Head of caudate nucleus (tissue), 42 donors: ENCODE results near the gene FRAS1.

ENCODE experiments used
- DNase-seq, 42 donors: peaks; one replicate each; pipeline versions ENCODE4 v3.0.0 to v3.0.0-alpha.2; 2020 to 2021; ENCODE audit warnings: mixed read lengths in 7 of 42
- intact Hi-C: fragments of 100-400 bp; cut with DNase I; formaldehyde crosslinking; loops from one replicate; pipeline ENCODE4 v1.15.0; 2022

Gene FRAS1

DNA sequence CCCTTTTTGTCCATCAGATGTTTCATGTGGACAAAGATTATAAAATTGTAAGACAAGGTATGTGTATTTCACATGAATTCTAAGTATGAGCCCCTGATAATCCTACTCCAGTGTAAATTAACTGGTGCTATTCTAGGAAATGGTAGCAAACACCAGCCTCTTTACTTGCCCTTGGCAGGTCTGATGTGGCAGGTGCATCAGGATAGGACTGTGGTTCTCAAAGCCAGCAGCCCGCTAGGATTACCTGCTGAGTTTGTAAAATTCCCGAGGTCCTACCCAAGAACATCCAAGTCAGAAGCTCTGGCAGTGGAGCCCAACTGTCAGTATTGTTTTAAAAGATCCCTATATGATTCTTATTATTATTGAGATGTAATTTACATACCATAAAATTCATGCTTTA lies 320.4 kb downstream of the FRAS1 start:
- intact Hi-C loops: no loop called here

DNA sequence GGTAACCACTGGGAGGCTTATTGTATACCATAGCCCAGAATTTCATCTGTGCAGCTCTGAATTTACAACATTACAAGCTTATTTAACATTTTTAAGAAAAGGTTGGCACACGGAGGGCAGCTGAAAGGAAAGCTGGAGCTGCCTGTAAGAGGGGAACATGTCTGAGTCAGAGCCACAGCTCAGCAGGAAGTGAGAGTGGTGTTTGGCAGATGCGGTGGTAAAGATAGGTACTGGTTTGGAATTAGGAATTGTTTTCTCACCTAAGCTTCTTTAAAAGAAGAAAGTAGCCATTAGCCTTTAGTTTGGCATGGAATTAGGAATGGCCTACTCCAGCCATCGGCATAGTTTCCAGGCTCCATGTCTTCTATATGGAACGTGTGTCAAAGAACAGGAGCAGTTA lies 321.9 kb downstream of the FRAS1 start:
- intact Hi-C loops: no loop called here
- DNase-seq: no peak

More for the DNA sequence above, 320.4 kb downstream of the FRAS1 start:
- DNase-seq: no peak

DNA sequence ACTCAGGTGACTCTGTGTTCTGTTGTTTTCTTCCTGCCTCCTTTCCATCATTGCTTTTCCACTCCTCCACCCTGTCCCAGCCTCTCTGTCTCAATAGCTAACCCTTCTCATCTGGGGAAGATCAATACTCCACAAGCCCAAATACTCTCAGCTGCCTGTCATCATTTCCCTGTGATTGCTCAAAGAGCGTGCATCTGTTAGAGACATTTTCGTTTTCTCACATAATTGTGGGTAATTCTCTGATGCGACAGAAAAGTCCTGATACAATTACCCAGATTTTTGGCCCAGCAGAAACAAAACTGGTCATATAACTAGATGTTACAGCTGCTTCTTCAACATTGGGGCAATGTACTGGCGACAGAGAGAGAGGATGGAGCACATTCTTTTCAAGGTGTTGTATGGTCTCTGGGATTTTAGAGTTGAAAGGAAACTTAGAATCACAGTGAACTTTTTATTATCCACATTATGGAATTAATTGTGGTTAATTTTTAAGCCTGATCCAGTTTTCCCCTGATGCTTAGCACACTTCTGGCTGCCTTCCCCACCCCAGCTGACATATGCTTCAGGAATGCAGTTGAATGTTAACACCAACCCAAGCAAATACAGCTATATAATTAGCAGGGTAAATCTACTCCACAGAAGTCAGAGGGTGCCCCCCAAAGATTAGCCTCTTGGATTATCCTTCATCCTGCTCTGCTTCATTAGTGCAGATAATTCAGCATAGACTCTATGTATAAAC lies 323.0 kb downstream of the FRAS1 start:
- intact Hi-C loops: no loop called here
- no peak for DNase-seq

DNA sequence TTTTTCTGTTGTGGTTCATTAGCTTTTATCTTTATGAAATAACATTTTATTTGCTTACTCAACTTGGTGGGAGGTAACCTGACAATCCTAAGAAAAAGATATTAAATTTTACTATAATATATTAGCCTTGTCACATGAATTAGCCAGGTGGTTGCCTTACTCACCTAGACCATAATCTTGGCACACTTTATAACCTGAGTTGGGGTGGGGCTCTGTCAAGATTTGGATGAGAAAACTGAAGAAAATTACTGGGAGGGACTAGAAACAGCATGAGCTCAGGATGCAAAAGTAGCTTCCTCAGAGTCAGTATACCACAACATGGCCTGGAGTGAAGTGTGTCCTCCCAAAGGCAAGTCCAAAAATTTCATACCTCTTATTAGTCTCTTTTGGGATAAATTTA lies 329.6 kb downstream of the FRAS1 start:
- intact Hi-C loops: no loop called here
- DNase-seq: no peak

DNA sequence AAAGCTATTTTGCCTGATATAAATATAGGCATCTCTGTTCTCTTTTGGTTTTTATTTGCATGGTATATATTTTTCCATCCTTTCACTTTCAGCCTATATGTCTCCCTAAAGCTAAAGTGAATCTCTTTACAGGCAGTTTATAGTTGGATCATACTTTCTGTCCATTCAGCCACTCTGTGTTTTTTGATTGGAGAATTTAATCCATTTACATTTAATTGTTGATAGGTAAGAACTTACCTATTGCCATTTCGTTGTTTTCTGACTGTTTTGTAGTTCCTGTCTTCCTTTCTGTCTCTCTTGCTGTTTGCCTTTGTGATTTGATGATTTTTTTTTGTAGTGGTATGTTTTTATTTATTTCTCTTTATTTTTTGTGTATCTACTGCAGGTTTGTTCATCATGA lies 338.5 kb downstream of the FRAS1 start:
- no peak for DNase-seq
- intact Hi-C loops: no loop called here

DNA sequence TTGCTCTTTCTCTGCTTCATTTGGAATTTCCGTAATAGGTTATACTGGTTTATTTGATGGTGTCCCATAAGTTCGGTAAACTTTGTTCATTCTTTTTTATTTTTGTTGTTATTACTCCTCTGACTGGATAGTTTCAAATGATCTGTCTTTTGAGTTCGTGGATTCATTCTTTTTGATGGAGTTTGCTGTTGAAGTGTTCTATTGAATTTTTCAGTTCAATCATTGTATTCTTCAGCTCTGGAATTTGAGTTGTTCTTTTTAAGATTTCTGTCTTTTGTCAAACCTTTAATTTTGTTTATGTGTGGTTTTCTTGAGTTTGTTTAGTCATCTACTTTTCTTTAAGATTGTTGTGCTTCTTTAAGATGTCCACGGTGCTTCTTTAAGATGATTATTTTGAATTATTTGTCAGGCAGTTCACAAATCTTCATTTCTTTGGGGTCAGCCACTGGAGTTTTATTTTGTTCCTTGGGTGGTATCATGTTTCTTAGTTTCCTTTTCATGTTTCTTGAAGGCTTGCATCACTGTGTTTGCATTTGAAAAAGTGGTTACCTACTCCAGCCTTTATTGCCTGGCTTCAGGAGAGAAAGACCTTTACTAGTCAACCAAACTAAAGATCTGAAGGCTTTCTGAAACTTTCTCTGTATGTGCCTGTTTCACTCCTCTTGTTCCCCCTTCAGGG lies 339.6 kb downstream of the FRAS1 start:
- intact Hi-C loops: no loop called here
- no peak for DNase-seq

DNA sequence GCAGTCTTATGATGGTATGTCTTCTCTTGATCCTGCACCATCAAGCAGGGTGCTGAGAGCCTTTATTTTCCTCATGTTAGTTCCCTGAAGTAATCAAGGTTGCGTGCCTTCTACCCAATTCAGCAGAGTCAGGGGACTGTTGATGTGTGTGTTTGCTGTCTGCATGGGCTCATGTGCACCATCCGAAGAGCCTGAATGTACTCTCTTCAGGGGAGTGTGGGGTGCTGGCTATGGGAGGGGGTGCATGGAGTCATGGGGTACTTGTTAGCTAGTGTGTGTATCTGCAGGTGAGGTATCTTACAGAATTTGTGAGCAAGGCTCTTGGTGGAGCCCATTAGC lies 340.1 kb downstream of the FRAS1 start:
- no peak for DNase-seq
- intact Hi-C loops: no loop called here

DNA sequence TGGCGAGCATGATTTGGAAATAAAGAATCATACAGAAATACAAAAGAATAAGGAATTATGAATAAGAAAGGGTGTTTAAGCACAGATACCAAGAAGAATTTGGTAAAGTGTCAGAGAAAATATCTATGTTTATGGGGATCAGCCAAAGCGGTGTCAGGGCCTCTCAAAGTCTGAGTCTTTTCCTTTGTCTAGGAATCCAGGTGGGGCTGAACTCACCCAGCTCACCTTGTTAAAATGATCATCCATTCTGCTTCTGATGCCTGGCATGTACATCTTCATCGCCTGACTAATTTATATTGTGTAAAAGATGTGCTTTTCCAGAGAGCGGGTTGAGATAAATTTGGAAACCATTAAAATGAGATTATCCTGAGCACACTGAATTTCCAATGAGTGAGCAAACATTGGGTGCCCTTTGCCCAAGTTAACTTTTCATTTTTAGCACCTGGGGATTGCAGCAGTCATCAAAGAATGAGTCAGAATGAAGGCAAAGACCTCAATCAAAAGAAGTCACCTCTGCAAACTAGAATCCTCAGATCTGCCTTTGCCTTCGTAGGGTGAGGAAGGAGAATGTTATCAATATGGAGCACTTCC lies 352.6 kb downstream of the FRAS1 start:
- DNase-seq: peak in 6 of 42 donors; percentile 13 to 63 (median 37)
- intact Hi-C loops: no loop called here

DNA sequence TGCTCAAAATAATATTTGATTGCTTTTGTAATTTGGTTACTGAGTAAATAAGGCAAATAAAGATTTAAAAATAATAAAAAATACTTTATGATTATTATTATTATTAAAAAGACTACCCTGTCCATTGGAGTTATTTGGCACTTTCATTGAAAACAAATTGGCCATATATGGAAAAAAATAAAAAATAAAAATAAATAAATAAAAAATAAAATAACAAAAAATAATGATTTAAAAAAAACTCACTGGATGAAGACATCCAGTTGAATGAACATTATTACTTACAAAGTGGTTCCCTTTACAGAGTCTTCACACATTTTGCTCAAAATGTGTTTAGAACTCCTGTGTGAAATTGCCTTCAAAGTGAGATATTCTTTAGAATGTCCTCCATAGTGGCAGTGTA lies 353.1 kb downstream of the FRAS1 start:
- intact Hi-C loops: no loop called here
- DNase-seq: no peak

DNA sequence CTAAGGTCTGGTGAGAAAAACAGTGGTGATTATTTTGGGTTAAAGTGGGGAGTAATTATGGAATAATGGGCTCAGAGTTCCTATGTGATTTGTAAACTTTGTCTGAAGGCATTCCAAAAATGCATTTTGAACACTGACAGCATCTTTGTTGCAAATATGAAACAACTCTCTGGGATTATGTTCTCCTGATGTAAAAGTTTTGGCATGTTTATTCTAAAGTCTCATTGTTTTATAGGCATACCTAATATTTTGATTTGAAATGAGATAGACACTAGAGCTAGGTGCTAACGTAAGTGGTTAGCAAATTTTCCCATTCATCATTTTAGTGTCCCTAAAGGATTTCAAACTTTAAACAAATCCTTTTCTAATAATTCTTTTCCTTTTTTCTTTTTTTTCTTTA lies 353.6 kb downstream of the FRAS1 start:
- intact Hi-C loops: no loop called here
- DNase-seq: no peak

DNA sequence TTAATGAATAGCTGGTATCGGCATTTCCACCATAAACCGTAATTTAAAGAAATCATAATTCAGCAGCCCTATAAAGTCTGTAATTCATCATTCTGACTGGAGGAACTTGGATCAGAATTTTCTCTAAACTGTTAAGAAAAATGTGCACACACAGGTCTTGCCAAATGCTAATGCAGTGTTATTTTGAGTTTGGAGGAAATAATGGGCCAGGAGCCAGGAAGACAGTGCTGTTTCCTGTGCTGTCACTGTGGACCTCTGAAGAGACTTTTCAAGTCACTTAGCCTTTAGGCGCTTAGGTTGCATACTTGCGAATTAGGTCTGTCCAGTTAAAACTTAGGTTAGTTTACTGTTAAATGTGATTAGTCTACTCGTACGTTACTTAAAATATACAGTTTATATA lies 357.0 kb downstream of the FRAS1 start:
- intact Hi-C loops: no loop called here
- DNase-seq: no peak

DNA sequence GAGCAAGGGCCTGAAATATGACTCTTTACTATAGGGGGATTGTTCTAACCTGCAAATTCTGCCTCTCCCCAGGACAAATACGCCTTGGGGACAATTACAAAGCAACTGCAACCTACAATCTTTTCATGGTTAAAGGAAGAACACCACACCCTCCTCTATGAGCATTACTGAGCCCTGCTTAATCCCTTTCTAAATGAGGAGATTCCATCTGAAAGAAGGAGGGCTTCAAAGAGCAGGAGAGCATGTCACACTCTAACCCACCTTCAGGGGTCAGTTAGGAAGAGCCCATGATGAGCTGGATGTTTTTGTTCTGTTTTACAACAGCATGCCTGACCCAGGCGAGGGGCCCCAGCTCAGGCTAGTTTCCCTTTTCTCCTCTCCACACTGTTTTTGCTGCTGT lies 360.5 kb downstream of the FRAS1 start:
- DNase-seq: no peak
- intact Hi-C loops: no loop called here

DNA sequence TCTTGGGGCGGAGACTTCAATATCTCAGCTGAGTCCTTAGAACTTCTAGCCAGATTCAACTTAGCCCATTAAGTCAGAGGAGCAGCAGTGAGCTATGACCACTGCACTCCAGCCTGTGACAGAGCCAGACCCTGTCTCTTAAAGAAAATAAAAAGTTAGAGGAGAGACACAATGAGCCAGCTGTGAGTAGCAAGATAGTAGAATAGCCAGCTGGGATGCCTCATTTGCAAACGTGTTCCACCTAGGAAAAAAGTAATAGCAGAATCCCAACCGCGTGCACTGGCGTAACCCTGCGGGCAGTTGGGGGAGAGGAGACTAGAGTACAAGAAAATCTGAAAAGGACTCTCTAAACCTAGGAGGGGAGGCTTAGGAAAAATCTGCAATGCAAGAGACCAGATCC lies 361.3 kb downstream of the FRAS1 start:
- DNase-seq: no peak
- intact Hi-C loops: no loop called here

DNA sequence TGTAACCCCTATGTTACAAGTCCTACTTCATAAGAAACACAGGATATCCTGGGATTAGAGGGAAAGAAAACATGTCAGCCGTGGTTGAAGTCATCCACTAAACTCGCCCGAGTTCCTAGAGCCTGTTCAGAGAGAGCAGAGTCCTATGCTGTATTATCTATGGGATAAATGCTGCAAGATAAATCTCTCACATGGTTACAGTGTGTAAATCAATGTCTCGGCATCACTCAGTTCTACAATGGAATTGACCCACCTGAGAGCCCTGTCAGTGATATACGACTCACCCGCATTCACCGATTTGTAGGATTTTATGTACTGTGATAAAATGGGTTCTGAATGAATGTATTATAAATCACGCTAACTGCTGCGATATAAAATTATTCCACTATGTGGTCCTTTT lies 366.7 kb downstream of the FRAS1 start:
- intact Hi-C loops: no loop called here
- DNase-seq: no peak

DNA sequence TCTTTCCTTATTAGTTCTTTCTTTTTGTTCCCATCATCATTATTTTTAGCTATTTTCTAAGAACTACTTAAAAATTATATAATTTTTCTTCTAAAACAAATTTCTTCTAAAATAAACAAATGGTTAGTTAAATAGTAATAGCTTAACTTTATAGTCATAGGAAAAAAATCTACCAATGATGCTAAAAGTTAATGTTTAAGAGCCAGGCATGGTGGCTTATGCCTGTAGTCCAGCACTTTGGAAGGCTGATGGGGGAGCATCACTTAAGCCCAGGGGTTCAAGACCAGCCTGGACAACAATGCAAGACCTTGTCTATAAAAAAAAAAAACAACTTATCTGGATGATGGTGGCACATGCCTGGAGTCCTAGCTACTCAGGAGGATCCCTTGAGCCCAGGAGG lies 367.3 kb downstream of the FRAS1 start:
- DNase-seq: no peak
- intact Hi-C loops: no loop called here

DNA sequence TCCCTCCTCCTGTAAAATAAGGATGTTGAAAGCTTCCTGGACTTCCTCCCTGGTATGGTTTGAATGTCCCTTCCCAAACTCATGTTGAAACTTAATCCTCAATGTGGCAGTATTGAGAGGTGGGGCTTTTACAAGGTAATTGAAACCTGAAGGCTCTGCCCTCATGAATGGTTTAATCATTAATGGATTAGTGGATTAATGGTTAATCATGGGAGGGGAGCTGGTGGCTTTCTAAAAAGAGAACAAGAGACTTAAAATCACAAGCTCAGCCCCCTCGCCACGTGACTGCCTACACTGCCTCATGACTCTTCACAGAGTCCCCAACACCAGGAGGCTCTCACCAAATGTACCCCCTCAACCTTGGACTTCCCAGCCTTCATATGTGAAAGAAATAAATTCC lies 369.8 kb downstream of the FRAS1 start:
- intact Hi-C loops: no loop called here
- DNase-seq: no peak

DNA sequence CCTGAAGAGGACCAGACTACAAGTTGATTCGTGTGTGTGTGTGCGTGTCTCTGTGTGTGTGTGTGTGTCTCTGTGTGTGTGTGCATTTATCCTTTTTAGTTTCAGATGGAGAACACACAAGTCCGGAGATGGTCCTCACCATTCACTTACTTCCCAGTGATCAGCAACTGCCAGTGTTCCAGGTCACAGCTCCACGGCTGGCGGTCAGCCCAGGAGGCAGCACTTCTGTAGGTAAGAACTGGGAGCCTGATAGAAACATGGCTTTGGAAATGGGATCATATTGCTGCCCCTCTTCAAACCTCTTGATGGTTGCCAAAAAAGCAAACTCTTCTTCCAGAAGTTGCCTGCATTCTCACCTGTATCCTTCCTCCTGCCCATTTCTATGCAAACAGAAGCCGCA lies 371.9 kb downstream of the FRAS1 start:
- no peak for DNase-seq
- intact Hi-C loops: no loop called here

DNA sequence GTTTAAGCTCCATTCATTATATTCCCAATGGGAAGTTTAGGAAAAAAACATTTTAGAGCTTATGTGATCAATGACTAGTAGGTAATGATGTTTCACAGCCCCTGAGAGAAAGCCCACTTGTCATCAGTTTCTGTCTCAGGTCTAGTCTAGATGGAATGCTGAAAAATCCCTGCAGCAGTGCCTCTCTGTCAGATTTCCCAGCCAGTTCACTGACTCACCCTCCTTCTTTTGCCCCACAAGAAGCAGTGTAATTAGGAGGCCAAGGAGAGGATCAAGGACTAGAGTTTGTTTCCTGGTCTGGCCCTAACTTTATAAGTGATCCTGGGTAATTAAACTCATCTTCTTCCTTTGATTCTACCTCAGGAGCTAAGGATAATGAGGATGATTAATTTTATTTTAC lies 375.8 kb downstream of the FRAS1 start:
- intact Hi-C loops: no loop called here
- DNase-seq: no peak

DNA sequence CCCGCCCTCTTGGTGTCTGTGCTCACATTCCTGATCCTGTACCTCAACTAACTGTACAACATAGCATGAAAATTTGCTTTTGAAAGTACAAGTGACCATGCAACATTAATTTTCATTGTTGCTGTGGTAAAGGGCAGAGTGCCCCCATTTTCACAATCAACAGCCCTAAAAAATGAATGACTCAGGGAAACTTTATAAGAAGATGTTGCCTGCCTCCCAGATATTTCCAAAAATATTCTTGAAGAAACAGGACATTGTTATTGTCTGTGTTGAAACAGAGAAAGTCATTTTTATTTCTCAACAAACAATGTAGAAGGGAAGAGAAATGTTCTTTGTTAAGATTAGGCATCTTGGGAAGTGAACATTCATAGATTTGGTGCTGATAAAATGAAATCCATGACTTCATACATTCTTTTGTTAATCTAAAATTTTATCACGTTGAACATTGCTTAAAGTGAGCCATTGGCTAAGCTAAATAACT lies 380.5 kb downstream of the FRAS1 start:
- intact Hi-C loops: no loop called here
- DNase-seq: no peak

DNA sequence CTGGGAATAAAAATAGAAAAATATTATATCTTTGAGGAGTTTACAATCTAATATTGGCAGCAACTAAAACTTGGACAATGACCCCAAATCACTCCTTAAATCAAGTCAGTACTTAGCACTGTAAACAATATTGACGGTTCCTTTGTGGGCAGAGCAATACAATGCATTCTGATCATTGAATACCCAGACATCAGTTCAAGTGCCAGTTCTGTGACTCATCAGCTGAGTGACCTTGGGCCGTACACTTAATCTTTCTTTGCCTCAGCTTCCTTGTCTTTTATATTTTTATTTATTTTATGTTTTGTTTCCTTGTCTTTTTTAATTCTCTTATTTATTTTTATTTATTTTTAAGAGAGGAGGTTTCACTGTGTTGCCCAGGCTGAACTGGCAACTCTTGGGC lies 382.2 kb downstream of the FRAS1 start:
- no peak for DNase-seq

DNA sequence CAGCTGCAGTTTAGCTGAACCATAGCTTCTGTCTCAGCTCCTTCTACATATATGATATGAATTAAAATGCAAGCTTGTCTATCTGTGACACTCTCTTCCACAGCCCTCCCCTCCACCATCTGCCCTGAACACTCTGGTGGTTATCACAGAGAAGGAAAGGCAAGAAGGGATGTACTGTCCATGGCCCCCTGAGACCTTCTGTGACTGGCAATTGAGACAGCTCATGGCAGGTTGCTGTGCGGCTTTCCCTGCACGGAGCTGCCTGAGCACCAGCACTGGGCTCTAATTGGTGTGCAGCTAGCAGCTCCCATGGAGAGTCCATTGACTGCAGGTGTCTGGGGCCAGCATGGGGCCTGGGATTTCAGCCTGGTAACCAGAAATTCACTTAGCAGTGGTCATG lies 384.6 kb downstream of the FRAS1 start:
- intact Hi-C loops: no loop called here
- peak in 1 of 42 donors; percentile 8 for DNase-seq

More for the DNA sequence above, 382.2 kb downstream of the FRAS1 start:
- intact Hi-C loops: no loop called here
